OCI-LY3 (cell line): Measurements from ENCODE around the gene MTTP.

ENCODE experiments used
- H2AFZ ChIP-seq: fragments of 200-600, 300-600 bp; shearing (Covaris generic); 2 replicates; pipeline ENCODE4 v1.6.0; 2014; ENCODE audit warnings: antibody characterized with exemption, low read depth, low read length
- H3K27ac ChIP-seq: fragments of 200-600, 300-600 bp; sonication (generic); 2 replicates; pipeline ENCODE4 v1.5.1; 2014; ENCODE audit warnings: mild to moderate bottlenecking, low read length, moderate library complexity, mixed read lengths
- H3K27me3 ChIP-seq: fragments of 200-600, 300-600 bp; sonication (generic); 2 replicates; pipeline ENCODE4 v1.6.1; 2014; ENCODE audit warnings: low read depth, low read length, mixed read lengths
- H3K36me3 ChIP-seq: fragments of 200-600, 300-600 bp; sonication (generic); replicated peaks from 2 replicates; pipeline ENCODE3; 2014; ENCODE audit warnings: low read depth, low read length, mixed read lengths
- H3K4me1 ChIP-seq: fragments of 300-600, 200-600 bp; sonication (generic); 2 replicates; pipeline ENCODE4 v1.6.1; 2014; ENCODE audit warnings: low read length, mixed read lengths
- H3K4me2 ChIP-seq: fragments of 200-600, 300-600 bp; sonication (generic); 2 replicates; pipeline ENCODE4 v1.6.1; 2014; ENCODE audit warnings: low read length, mixed read lengths
- H3K4me3 ChIP-seq: fragments of 300-600, 200-600 bp; sonication (generic); 2 replicates; pipeline ENCODE4 v1.5.1; 2014; ENCODE audit warnings: antibody characterized with exemption, mild to moderate bottlenecking, low read length, moderate library complexity
- H3K79me2 ChIP-seq: fragments of 300-600, 200-600 bp; shearing (Covaris generic); 2 replicates; pipeline ENCODE4 v1.6.1; 2014; ENCODE audit warnings: mild to moderate bottlenecking, low read length, mixed read lengths
- H3K9ac ChIP-seq: fragments of 300-600, 200-600 bp; shearing (Covaris generic); 2 replicates; pipeline ENCODE4 v1.6.0; 2014; ENCODE audit warnings: mild to moderate bottlenecking, low read length, moderate library complexity
- H3K9me3 ChIP-seq: fragments of 200-600, 300-600 bp; shearing (Covaris generic); 2 replicates; pipeline ENCODE4 v1.6.1; 2014; ENCODE audit warnings: low read length, mixed read lengths; ENCODE audit not compliant: insufficient read depth
- H4K20me1 ChIP-seq: fragments of 200-600, 300-600 bp; sonication (generic); 2 replicates; pipeline ENCODE4 v1.6.1; 2016; ENCODE audit warnings: low read length, mixed read lengths; ENCODE audit not compliant: insufficient read depth
- CTCF ChIP-seq: fragments of 200-600, 300-600 bp; sonication (generic); IDR thresholded peaks from 2 replicates; pipeline ENCODE4 v1.5.1; 2014; ENCODE audit warnings: antibody characterized with exemption, low read length, low read depth
- EZH2phosphoT487 ChIP-seq: fragments of 200-600 bp; shearing (Covaris generic); IDR thresholded peaks from 2 replicates; pipeline ENCODE4 v1.6.1; 2018; ENCODE audit warnings: antibody characterized with exemption, mixed run types, low read depth

Gene MTTP

GRCh38 chr4:99664716-99665115 lies 90.1 kb downstream of the MTTP start:
- Histone ChIP-seq H4K20me1 (no peaks in the 10 kb centered on the region), H3K36me3 (no peaks in the 10 kb centered on the region), H3K27me3 (no peaks in the 10 kb centered on the region), H3K79me2 (no peaks in the 10 kb centered on the region), H3K4me1 (no peaks in the 10 kb centered on the region), H3K9ac (no peak overlapping the region), H3K4me3 (no peak overlapping the region), H3K9me3 (no peaks in the 10 kb centered on the region), H3K27ac (no peak overlapping the region), H2AFZ (no peak overlapping the region), H3K4me2 (no peak overlapping the region)
- no peak for TF ChIP-seq EZH2phosphoT487
- no peak for TF ChIP-seq CTCF

GRCh38 chr4:99665983-99666382 lies 91.4 kb downstream of the MTTP start:
- Histone ChIP-seq H3K4me1 (no peaks in the 10 kb centered on the region), H3K9ac (no peak overlapping the region), H3K4me2 (no peak overlapping the region), H3K27me3 (no peaks in the 10 kb centered on the region), H3K4me3 (no peak overlapping the region), H3K79me2 (no peaks in the 10 kb centered on the region), H3K27ac (no peak overlapping the region), H3K36me3 (no peaks in the 10 kb centered on the region), H3K9me3 (no peaks in the 10 kb centered on the region), H2AFZ (no peak overlapping the region), H4K20me1 (no peaks in the 10 kb centered on the region)
- no peak for TF ChIP-seq CTCF
- TF ChIP-seq EZH2phosphoT487: no peak

GRCh38 chr4:99668472-99668871 lies 93.8 kb downstream of the MTTP start:
- Histone ChIP-seq H3K79me2 (no peaks in the 10 kb centered on the region), H3K9me3 (no peaks in the 10 kb centered on the region), H4K20me1 (no peaks in the 10 kb centered on the region), H3K4me1 (no peaks in the 10 kb centered on the region), H3K27me3 (no peaks in the 10 kb centered on the region), H3K4me3 (no peak overlapping the region), H2AFZ (no peak overlapping the region), H3K9ac (no peak overlapping the region), H3K36me3 (no peaks in the 10 kb centered on the region), H3K4me2 (no peak overlapping the region), H3K27ac (no peak overlapping the region)
- no peak for TF ChIP-seq EZH2phosphoT487
- no peak for TF ChIP-seq CTCF

GRCh38 chr4:99669084-99669483 lies 94.5 kb downstream of the MTTP start:
- Histone ChIP-seq H2AFZ (no peak overlapping the region), H3K36me3 (no peaks in the 10 kb centered on the region)

More at GRCh38 chr4:99669084-99669483, 94.5 kb downstream of the MTTP start:
- Histone ChIP-seq H4K20me1 (no peaks in the 10 kb centered on the region), H3K27me3 (no peaks in the 10 kb centered on the region), H3K4me3 (no peak overlapping the region), H3K9ac (no peak overlapping the region), H3K79me2 (no peaks in the 10 kb centered on the region), H3K9me3 (no peaks in the 10 kb centered on the region), H3K4me2 (no peak overlapping the region), H3K27ac (no peak overlapping the region), H3K4me1 (no peaks in the 10 kb centered on the region)
- TF ChIP-seq EZH2phosphoT487: no peak
- TF ChIP-seq CTCF: no peak
